ENCODE data around the gene RPS25. TPM values are rescaled to one million over a fixed set of nuclear protein-coding genes. Genes with fewer than 3 reads are reported as not detected.

Gene RPS25
- total and polyA plus RNA-seq, 7 donors = 1,350 to 3,409 (median 2,533) TPM

GRCh38 chr11:119030329-119031047 is 12.3 kb upstream of the RPS25 start, which contains the start of gene SLC37A4:
Gene SLC37A4 (minus strand): TSS chr11:119030877.
- Histone ChIP-seq H3K27me3 (no peaks in the 10 kb centered on the region), H3K27ac (peak within 1 kb of the TSS; percentile 79 to 84 (median 82)), H3K36me3 (peaks cover 0 to 14% (median 0%) of the 10 kb centered on the region in 4 donors), H3K4me1 (peaks cover 0 to 17% (median 16%) of the 10 kb centered on the region in 4 donors), H3K9me3 (no peaks in the 10 kb centered on the region), H3K4me3 (peak within 1 kb of the TSS; percentile 69 to 88 (median 79))
- intact Hi-C loops (cut with DNase I) = no loop called here
- 0 to 1% methylated on average over 67 of the region's 67 CpGs for WGBS, 2 donors
- peak; percentile 99 for DNase-seq
- peak; percentile 45 to 78 (median 64) for TF ChIP-seq POLR2AphosphoS5 (IDR thresholded peaks at IDR 0.05)
- TF ChIP-seq, protein P1, sequence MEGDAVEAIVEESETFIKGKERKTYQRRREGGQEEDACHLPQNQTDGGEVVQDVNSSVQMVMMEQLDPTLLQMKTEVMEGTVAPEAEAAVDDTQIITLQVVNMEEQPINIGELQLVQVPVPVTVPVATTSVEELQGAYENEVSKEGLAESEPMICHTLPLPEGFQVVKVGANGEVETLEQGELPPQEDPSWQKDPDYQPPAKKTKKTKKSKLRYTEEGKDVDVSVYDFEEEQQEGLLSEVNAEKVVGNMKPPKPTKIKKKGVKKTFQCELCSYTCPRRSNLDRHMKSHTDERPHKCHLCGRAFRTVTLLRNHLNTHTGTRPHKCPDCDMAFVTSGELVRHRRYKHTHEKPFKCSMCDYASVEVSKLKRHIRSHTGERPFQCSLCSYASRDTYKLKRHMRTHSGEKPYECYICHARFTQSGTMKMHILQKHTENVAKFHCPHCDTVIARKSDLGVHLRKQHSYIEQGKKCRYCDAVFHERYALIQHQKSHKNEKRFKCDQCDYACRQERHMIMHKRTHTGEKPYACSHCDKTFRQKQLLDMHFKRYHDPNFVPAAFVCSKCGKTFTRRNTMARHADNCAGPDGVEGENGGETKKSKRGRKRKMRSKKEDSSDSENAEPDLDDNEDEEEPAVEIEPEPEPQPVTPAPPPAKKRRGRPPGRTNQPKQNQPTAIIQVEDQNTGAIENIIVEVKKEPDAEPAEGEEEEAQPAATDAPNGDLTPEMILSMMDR (IDR thresholded peaks at IDR 0.05) = peak in 1 of 4 experiments; percentile 76
- peak in 1 of 2 donors; percentile 62 for TF ChIP-seq POLR2A (IDR thresholded peaks at IDR 0.05)
- TF ChIP-seq EP300 (IDR thresholded peaks at IDR 0.05) = no peak

GRCh38 chr11:119030029-119030328 is 11.8 kb upstream of the RPS25 start:
- H3K4me3 ChIP-seq = peak overlapping the region; percentile 69 to 88 (median 79)
- no peaks in the 10 kb centered on the region for H3K9me3 ChIP-seq
- intact Hi-C loops (cut with DNase I) = no loop called here
- peak overlapping the region; percentile 79 to 84 (median 82) for H3K27ac ChIP-seq
- no peaks in the 10 kb centered on the region for H3K27me3 ChIP-seq
- 1 to 5% methylated on average over 13 of the region's 13 CpGs for WGBS, 2 donors
- H3K4me1 ChIP-seq = peaks cover 0 to 17% (median 16%) of the 10 kb centered on the region in 4 donors
- DNase-seq = peak; percentile 72
- peaks cover 0 to 19% (median under 1%) of the 10 kb centered on the region in 4 donors for H3K36me3 ChIP-seq
- TF ChIP-seq, protein P1 (IDR thresholded peaks at IDR 0.05) = no peak
- TF ChIP-seq EP300 (IDR thresholded peaks at IDR 0.05) (no peak), POLR2AphosphoS5 (IDR thresholded peaks at IDR 0.05) (no peak), POLR2A (IDR thresholded peaks at IDR 0.05) (no peak)

- intact Hi-C loops (cut with DNase I) = no loop called here
- 14 to 49% methylated on average over 10 of the region's 10 CpGs for WGBS, 2 donors
- H3K27me3 ChIP-seq = no peaks in the 10 kb centered on the region
Measured at GRCh38 chr11:119029340-119030028, 11.3 kb upstream of the RPS25 start.

DNA sequence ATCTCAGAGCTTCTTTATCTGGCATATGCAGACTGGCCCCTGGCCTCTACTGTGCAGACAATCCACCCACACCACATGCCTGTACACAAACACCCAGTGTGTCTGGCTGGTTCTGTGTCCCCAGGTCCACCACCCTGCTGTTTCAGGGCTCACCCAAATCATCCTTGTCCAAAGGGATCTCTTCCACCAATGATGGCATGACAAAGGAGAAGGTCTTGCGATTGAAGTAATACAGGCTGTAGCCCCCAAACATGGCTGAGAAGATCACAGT is 10.9 kb upstream of the RPS25 start:
- 21 to 89% methylated on average over 1 of the region's 1 CpG for WGBS, 2 donors
- H3K9me3 ChIP-seq = no peaks in the 10 kb centered on the region
- H3K27ac ChIP-seq = peak overlapping the region in 1 of 4 donors; percentile 81
- peaks cover 3 to 29% (median 7%) of the 10 kb centered on the region in 4 donors for H3K36me3 ChIP-seq
- no peak for DNase-seq
- H3K4me3 ChIP-seq = no peak overlapping the region
- TF ChIP-seq POLR2A (IDR thresholded peaks at IDR 0.05) = no peak
- TF ChIP-seq EP300 (IDR thresholded peaks at IDR 0.05) = no peak
- TF ChIP-seq, protein P1 (IDR thresholded peaks at IDR 0.05) = no peak
- TF ChIP-seq POLR2AphosphoS5 (IDR thresholded peaks at IDR 0.05) = no peak
- intact Hi-C loops (cut with DNase I) = no loop called here
- peaks cover 0 to 17% (median 16%) of the 10 kb centered on the region in 4 donors for H3K4me1 ChIP-seq
- no peaks in the 10 kb centered on the region for H3K27me3 ChIP-seq

More at GRCh38 chr11:119029340-119030028, 11.3 kb upstream of the RPS25 start:
- Histone ChIP-seq H3K27ac (peak overlapping the region; percentile 79 to 84 (median 82)), H3K36me3 (peaks cover 3 to 24% (median 4%) of the 10 kb centered on the region in 4 donors), H3K4me1 (peaks cover 0 to 17% (median 16%) of the 10 kb centered on the region in 4 donors), H3K9me3 (no peaks in the 10 kb centered on the region), H3K4me3 (peak overlapping the region; percentile 69 to 88 (median 79))
- TF ChIP-seq POLR2AphosphoS5 (IDR thresholded peaks at IDR 0.05) = peak in 1 of 4 donors; percentile 14
- TF ChIP-seq POLR2A (IDR thresholded peaks at IDR 0.05) = peak in 1 of 2 donors; percentile 46
- no peak for TF ChIP-seq EP300 (IDR thresholded peaks at IDR 0.05)
- DNase-seq = peak; percentile 63

All from sigmoid colon (tissue), 7 donors.